ENCODE data around the gene SLC38A9.
"Not testable (repeated sequence)": the region's sequence is repeated elsewhere in the genome, so short reads cannot be mapped to it uniquely, and the experiment has no call there.

Gene SLC38A9

GRCh38 chr5:55712023-55712859, at the start of gene SLC38A9:
TSS of gene SLC38A9 (minus strand) at chr5:55712324. CDS start at chr5:55697958, 14,366 bp downstream.
- H3K27ac ChIP-seq: peak within 1 kb of the TSS; percentile 34
- peak within 1 kb of the TSS; percentile 96 for H3K4me3 ChIP-seq (ENCODE audit: low read depth, low read length)
- no peaks in the 10 kb centered on the region for H3K4me1 ChIP-seq
- TF ChIP-seq CTCF (IDR thresholded peaks at IDR 0.05): no peak
- H3K4me2 ChIP-seq (ENCODE audit: low read length): peak within 1 kb of the TSS; percentile 77
- peaks cover 19% of the 10 kb centered on the region for H3K79me2 ChIP-seq
- no peaks in the 10 kb centered on the region for H3K27me3 ChIP-seq (ENCODE audit: control insufficient read depth, insufficient read depth, low read length)
- no peaks in the 10 kb centered on the region for H3K9me3 ChIP-seq (ENCODE audit: control insufficient read depth, low read length)
- H3K9ac ChIP-seq: peak within 1 kb of the TSS; percentile 5
- H3K36me3 ChIP-seq (ENCODE audit: control insufficient read depth, insufficient read depth, low read length): no peaks in the 10 kb centered on the region
- H2AFZ ChIP-seq: peak within 1 kb of the TSS; percentile 90

- not testable (repeated sequence) for H3K4me2 ChIP-seq (ENCODE audit: low read length); H3K27ac ChIP-seq; H3K27me3 ChIP-seq (ENCODE audit: control insufficient read depth, insufficient read depth, low read length); H2AFZ ChIP-seq; H3K36me3 ChIP-seq (ENCODE audit: control insufficient read depth, insufficient read depth, low read length); H3K79me2 ChIP-seq; H3K4me1 ChIP-seq; H3K4me3 ChIP-seq (ENCODE audit: low read depth, low read length); H3K9me3 ChIP-seq (ENCODE audit: control insufficient read depth, low read length); H3K9ac ChIP-seq
These were observed 49.6 kb upstream of the SLC38A9 start for GRCh38 chr5:55761721-55762120.

- H3K27ac ChIP-seq: no peak overlapping the region
- H3K79me2 ChIP-seq: no peaks in the 10 kb centered on the region
- no peak overlapping the region for H2AFZ ChIP-seq
- H3K36me3 ChIP-seq (ENCODE audit: control insufficient read depth, insufficient read depth, low read length): no peaks in the 10 kb centered on the region
- no peak overlapping the region for H3K4me3 ChIP-seq (ENCODE audit: low read depth, low read length)
- no peaks in the 10 kb centered on the region for H3K4me1 ChIP-seq
- H3K4me2 ChIP-seq (ENCODE audit: low read length): no peak overlapping the region
- no peak for TF ChIP-seq CTCF (IDR thresholded peaks at IDR 0.05)
- H3K9ac ChIP-seq: no peak overlapping the region
- H3K27me3 ChIP-seq (ENCODE audit: control insufficient read depth, insufficient read depth, low read length): no peaks in the 10 kb centered on the region
- H3K9me3 ChIP-seq (ENCODE audit: control insufficient read depth, low read length): no peaks in the 10 kb centered on the region
These were observed 46.6 kb upstream of the SLC38A9 start for GRCh38 chr5:55758714-55759113.

GRCh38 chr5:55758231-55758630, 46.1 kb upstream of the SLC38A9 start:
- Histone ChIP-seq H3K27me3 (ENCODE audit: control insufficient read depth, insufficient read depth, low read length) (no peaks in the 10 kb centered on the region), H3K4me2 (ENCODE audit: low read length) (no peak overlapping the region), H2AFZ (no peak overlapping the region), H3K4me1 (no peaks in the 10 kb centered on the region), H3K36me3 (ENCODE audit: control insufficient read depth, insufficient read depth, low read length) (no peaks in the 10 kb centered on the region), H3K79me2 (no peaks in the 10 kb centered on the region), H3K27ac (no peak overlapping the region), H3K9me3 (ENCODE audit: control insufficient read depth, low read length) (no peaks in the 10 kb centered on the region), H3K4me3 (ENCODE audit: low read depth, low read length) (no peak overlapping the region), H3K9ac (no peak overlapping the region)
- no peak for TF ChIP-seq CTCF (IDR thresholded peaks at IDR 0.05)

GRCh38 chr5:55750499-55750898, 38.4 kb upstream of the SLC38A9 start:
- Histone ChIP-seq H3K27me3 (ENCODE audit: control insufficient read depth, insufficient read depth, low read length) (no peaks in the 10 kb centered on the region), H3K9me3 (ENCODE audit: control insufficient read depth, low read length) (no peaks in the 10 kb centered on the region), H3K4me1 (no peaks in the 10 kb centered on the region), H3K79me2 (no peaks in the 10 kb centered on the region), H3K36me3 (ENCODE audit: control insufficient read depth, insufficient read depth, low read length) (no peaks in the 10 kb centered on the region), H3K4me2 (ENCODE audit: low read length) (no peak overlapping the region), H3K9ac (no peak overlapping the region), H3K27ac (no peak overlapping the region), H2AFZ (no peak overlapping the region), H3K4me3 (ENCODE audit: low read depth, low read length) (no peak overlapping the region)
- TF ChIP-seq CTCF (IDR thresholded peaks at IDR 0.05): no peak

All from parathyroid adenoma (tissue), 2 donors.